Endothelial cell of umbilical vein (primary cell): Measurements from ENCODE around the gene BCL10. TPM values are rescaled to one million over a fixed set of nuclear protein-coding genes. Genes with fewer than 3 reads are reported as not detected.
A peak's percentile ranks its signal among the peaks of the same experiment; 100 is the strongest.

Experiments used
- BruUV-seq: library from RNA; stranded (reverse); fragments of 400-500 nt; replicated peaks from 2 replicates; lab custom pipeline; 2021; lab: Mats Ljungman, UMichigan
- CTCF ChIA-PET: fragments of 300-600, 350-600 bp; sonication (Branson Sonifier 250); formaldehyde crosslinking; loops from one replicate; lab custom pipeline; 2021; ENCODE audit warnings: antibody characterized with exemption, inconsistent platforms; lab: Charles Lee
- POLR2A ChIA-PET: fragments of 300-600, 350-600 bp; sonication (Branson Sonifier 250); formaldehyde crosslinking; loops from one replicate; lab custom pipeline; 2021; ENCODE audit warnings: antibody characterized with exemption, inconsistent platforms; lab: Charles Lee
- DNase-seq: peaks from one replicate; pipeline ENCODE4 v3.0.0-alpha.2; 2011; ENCODE audit warnings: low read depth, low spot score
- FAIRE-seq: peaks from 2 replicates; lab custom pipeline; 2011; peaks lifted over from hg19 to GRCh38; lab: Jason Lieb, UNC
- H2AFZ ChIP-seq: 2 replicates; pipeline ENCODE4 v1.6.0; 2012; ENCODE audit warnings: low read depth, low read length, control low read depth, inconsistent platforms
- H3K27ac ChIP-seq: 2 replicates; pipeline ENCODE4 v1.5.1; 2011; ENCODE audit warnings: low read depth, mild to moderate bottlenecking, control low read depth, low read length, moderate library complexity; ENCODE audit not compliant: insufficient read depth
- H3K27me3 ChIP-seq, 2 experiments: 2 replicates each; pipeline versions ENCODE4 v1.6.0 to v1.6.1; 2011; ENCODE audit warnings: low read length in 2 of 2, mixed read lengths in 1 of 2; ENCODE audit not compliant: control insufficient read depth in 2 of 2, insufficient read depth in 2 of 2
- H3K36me3 ChIP-seq, 2 experiments: 2 replicates in 1 of 2; 3 replicates in 1 of 2; pipeline ENCODE4 v1.5.1; 2011; ENCODE audit warnings: low read length in 2 of 2, mild to moderate bottlenecking in 1 of 2, moderate library complexity in 1 of 2; ENCODE audit not compliant: control insufficient read depth in 2 of 2, insufficient read depth in 2 of 2; ENCODE audit errors: extremely low read depth in 1 of 2
- H3K4me1 ChIP-seq: 3 replicates; pipeline ENCODE4 v1.5.1; 2011; ENCODE audit warnings: mild to moderate bottlenecking, low read length; ENCODE audit not compliant: control insufficient read depth, insufficient read depth; ENCODE audit errors: extremely low read depth
- H3K4me2 ChIP-seq: 2 replicates; pipeline ENCODE4 v1.6.1; 2011; ENCODE audit warnings: low read length, control low read depth, mixed read lengths; ENCODE audit not compliant: insufficient read depth
- H3K4me3 ChIP-seq, 3 experiments: fragments of 200-600 bp in 1 of 3; sonication (generic), shearing (Covaris generic) in 1 of 3; replicated peaks in 1 of 3; 2 replicates each; pipeline ENCODE4 v1.5.1; 2011 to 2016; ENCODE audit warnings: control low read depth in 3 of 3, low read length in 3 of 3, mild to moderate bottlenecking in 2 of 3, inconsistent platforms in 1 of 3, low read depth in 1 of 3, moderate library complexity in 1 of 3; ENCODE audit not compliant: insufficient read depth in 1 of 3
- H3K79me2 ChIP-seq: 2 replicates; pipeline ENCODE4 v1.6.0; 2012; ENCODE audit warnings: low read length, inconsistent platforms; ENCODE audit not compliant: control insufficient read depth, insufficient read depth
- H3K9ac ChIP-seq: replicated peaks from 2 replicates; pipeline ENCODE3; 2011; ENCODE audit warnings: low read length, control low read depth; ENCODE audit not compliant: insufficient read depth; ENCODE audit errors: extremely low read depth
- H3K9me1 ChIP-seq: replicated peaks from 3 replicates; pipeline ENCODE4 v1.6.0; 2011; ENCODE audit warnings: mild to moderate bottlenecking, low read length; ENCODE audit not compliant: control insufficient read depth, insufficient read depth; ENCODE audit errors: extremely low read depth
- H3K9me3 ChIP-seq: replicated peaks from 2 replicates; pipeline ENCODE4 v1.5.1; 2012; ENCODE audit warnings: low read length, inconsistent platforms; ENCODE audit not compliant: control insufficient read depth, insufficient read depth
- H4K20me1 ChIP-seq: replicated peaks from 2 replicates; pipeline ENCODE3; 2011; ENCODE audit warnings: mild to moderate bottlenecking, low read length; ENCODE audit not compliant: control insufficient read depth, insufficient read depth; ENCODE audit errors: extremely low read depth
- EZH2 ChIP-seq: IDR thresholded peaks from 2 replicates; pipeline ENCODE4 v1.6.1; 2012; ENCODE audit warnings: borderline replicate concordance, low read depth, mild to moderate bottlenecking, moderate library complexity, low read length, inconsistent platforms; ENCODE audit not compliant: severe bottlenecking
- FOS ChIP-seq: IDR thresholded peaks from 2 replicates; pipeline ENCODE4 v1.6.1; 2011; ENCODE audit warnings: mild to moderate bottlenecking, low read length, moderate library complexity, borderline replicate concordance; ENCODE audit not compliant: insufficient read depth
- GATA2 ChIP-seq: IDR thresholded peaks from 2 replicates; pipeline ENCODE4 v1.7.0; 2011; ENCODE audit warnings: low read depth, mild to moderate bottlenecking, moderate library complexity, mixed read lengths, low read length; ENCODE audit not compliant: insufficient read length, insufficient read depth
- JUN ChIP-seq: IDR thresholded peaks from 2 replicates; pipeline ENCODE4 v1.6.1; 2011; ENCODE audit warnings: borderline replicate concordance, low read depth; ENCODE audit not compliant: insufficient read length, insufficient read depth
- MAX ChIP-seq: IDR thresholded peaks from 2 replicates; pipeline ENCODE4 v1.6.1; 2011; ENCODE audit not compliant: insufficient read depth, insufficient read length
- MYC ChIP-seq: IDR thresholded peaks from one replicate; pipeline ENCODE4 v1.6.1; 2011; ENCODE audit warnings: mild to moderate bottlenecking, low read depth, low read length
- POLR2A ChIP-seq: IDR thresholded peaks from 2 replicates; pipeline ENCODE4 v1.6.1; 2012; ENCODE audit warnings: low read depth, mild to moderate bottlenecking, control low read depth, low read length
- POLR2AphosphoS5 ChIP-seq: IDR thresholded peaks from 2 replicates; pipeline ENCODE4 v1.6.1; 2012; ENCODE audit warnings: low read depth, mild to moderate bottlenecking, control low read depth, low read length, moderate library complexity; ENCODE audit not compliant: insufficient read depth
- dilution Hi-C: fragments of 300-500 bp; cut with MboI; formaldehyde crosslinking; loops from one replicate; pipeline ENCODE4 v1.15.0; 2019; ENCODE audit warnings: low sequenced_read_pairs; ENCODE audit not compliant: extremely low pct_ligation_motif_present
- intact Hi-C: fragments of 100-400 bp; cut with micrococcal nuclease; formaldehyde crosslinking; loops from one replicate; pipeline ENCODE4 v1.10.0; 2022
- polyA plus RNA-seq, 4 experiments: library from polyadenylated mRNA; depleted of rRNA in 3 of 4; stranded (reverse) in 3 of 4; unstranded in 1 of 4; fragments of >200 nt; gene quantifications; 2 replicates each; pipeline versions ENCODE4 v1.2.1 to v1.2.3, GENCODE V29; 2011 to 2012; ENCODE audit warnings: missing spikeins in 1 of 4
- total RNA-seq: library from RNA; stranded (reverse); gene quantifications from 2 replicates; pipeline ENCODE4 v1.2.3, GENCODE V29; 2021
- TF ChIP-seq, protein P1 (sequence below), 2 donors: IDR thresholded peaks; 1 replicate in 1 of 2; 2 replicates in 1 of 2; pipeline ENCODE4 v1.5.1; 2011; ENCODE audit warnings: low read length in 2 of 2, mild to moderate bottlenecking in 2 of 2, moderate library complexity in 2 of 2, control low read depth in 1 of 2, inconsistent platforms in 1 of 2, low read depth in 1 of 2; ENCODE audit not compliant: insufficient read depth in 1 of 2; ENCODE audit errors: extremely low read depth in 1 of 2

The BCL10 gene
- total and polyA plus RNA-seq, 2 donors (not counting 3 experiments of a cell fraction or from before 2014, with no cell fraction given), result 16.1 to 78.6 TPM

GRCh38 chr1:85296980-85297379 lies 20.5 kb upstream of the BCL10 start:
- TF ChIP-seq FOS (no peak), JUN (no peak), POLR2A (no peak), MAX (no peak), GATA2 (no peak), POLR2AphosphoS5 (no peak), MYC (no peak), EZH2 (no peak)
- TF ChIP-seq, protein P1, sequence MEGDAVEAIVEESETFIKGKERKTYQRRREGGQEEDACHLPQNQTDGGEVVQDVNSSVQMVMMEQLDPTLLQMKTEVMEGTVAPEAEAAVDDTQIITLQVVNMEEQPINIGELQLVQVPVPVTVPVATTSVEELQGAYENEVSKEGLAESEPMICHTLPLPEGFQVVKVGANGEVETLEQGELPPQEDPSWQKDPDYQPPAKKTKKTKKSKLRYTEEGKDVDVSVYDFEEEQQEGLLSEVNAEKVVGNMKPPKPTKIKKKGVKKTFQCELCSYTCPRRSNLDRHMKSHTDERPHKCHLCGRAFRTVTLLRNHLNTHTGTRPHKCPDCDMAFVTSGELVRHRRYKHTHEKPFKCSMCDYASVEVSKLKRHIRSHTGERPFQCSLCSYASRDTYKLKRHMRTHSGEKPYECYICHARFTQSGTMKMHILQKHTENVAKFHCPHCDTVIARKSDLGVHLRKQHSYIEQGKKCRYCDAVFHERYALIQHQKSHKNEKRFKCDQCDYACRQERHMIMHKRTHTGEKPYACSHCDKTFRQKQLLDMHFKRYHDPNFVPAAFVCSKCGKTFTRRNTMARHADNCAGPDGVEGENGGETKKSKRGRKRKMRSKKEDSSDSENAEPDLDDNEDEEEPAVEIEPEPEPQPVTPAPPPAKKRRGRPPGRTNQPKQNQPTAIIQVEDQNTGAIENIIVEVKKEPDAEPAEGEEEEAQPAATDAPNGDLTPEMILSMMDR (IDR thresholded peaks at IDR 0.05; ENCODE audit: extremely low read depth in 1 of 2, insufficient read depth in 1 of 2, low read depth in 1 of 2, low read length in 2 of 2), result no peak
- BruUV-seq, result no TSS peak
- Histone ChIP-seq H3K9me1 (no peaks in the 10 kb centered on the region), H3K27ac (peak overlapping the region; percentile 95), H3K4me1 (peaks cover 43% of the 10 kb centered on the region), H3K27me3 (no peaks in the 10 kb centered on the region), H3K9ac (peak overlapping the region; percentile 38), H4K20me1 (no peaks in the 10 kb centered on the region), H2AFZ (no peak overlapping the region), H3K4me3 (no peak overlapping the region), H3K79me2 (no peaks in the 10 kb centered on the region), H3K36me3 (no peaks in the 10 kb centered on the region), H3K9me3 (no peaks in the 10 kb centered on the region), H3K4me2 (peak overlapping the region; percentile 2)
- intact Hi-C loops (loop anchor here (5.0 kb wide), 1 partner anchor 410 kb away; the partner anchor contains the start of gene ZNHIT6), dilution Hi-C loops (no loop called here)
- FAIRE-seq (no peak), DNase-seq (peak; percentile 28)
- ChIA-PET CTCF (interaction anchor here (0.9 to 5.1 kb wide), 9 partner anchors 11 to 396 kb away, joined by 4 to 39 read pairs (median 6); partner anchors contain the start of genes BCL10 and C1orf52), POLR2A (interaction anchor here (1.0 to 3.7 kb wide), 4 partner anchors 16 to 284 kb away, joined by 3 to 21 read pairs (median 9); partner anchors contain the start of genes BCL10 and CCN1)
